LHCN-M2 (cell line): ENCODE results near the gene ZNF564. TPM values are rescaled to one million over a fixed set of nuclear protein-coding genes. Genes with fewer than 3 reads are reported as not detected.
"Not testable (repeated sequence)": the region's sequence is repeated elsewhere in the genome, so short reads cannot be mapped to it uniquely, and the experiment has no call there.

ENCODE experiments used
- DNase-seq: peaks from one replicate; pipeline ENCODE4 v3.0.0-alpha.2; 2012; ENCODE audit warnings: low read depth
- polyA plus RNA-seq: library from polyadenylated mRNA; unstranded; fragments of >200 nt; gene quantifications from one replicate; pipeline ENCODE4 v1.2.1, GENCODE V29; 2012; ENCODE audit warnings: missing spikeins
- total RNA-seq: library from RNA; depleted of rRNA; stranded (reverse); fragments of >200 nt; gene quantifications from 2 replicates; pipeline ENCODE4 v1.2.3, GENCODE V29; 2014; rRNA removed

ZNF564 gene
- 5.5 and 6.0 TPM in 2 replicates for total RNA-seq
- polyA plus RNA-seq: 2.3 TPM

DNA sequence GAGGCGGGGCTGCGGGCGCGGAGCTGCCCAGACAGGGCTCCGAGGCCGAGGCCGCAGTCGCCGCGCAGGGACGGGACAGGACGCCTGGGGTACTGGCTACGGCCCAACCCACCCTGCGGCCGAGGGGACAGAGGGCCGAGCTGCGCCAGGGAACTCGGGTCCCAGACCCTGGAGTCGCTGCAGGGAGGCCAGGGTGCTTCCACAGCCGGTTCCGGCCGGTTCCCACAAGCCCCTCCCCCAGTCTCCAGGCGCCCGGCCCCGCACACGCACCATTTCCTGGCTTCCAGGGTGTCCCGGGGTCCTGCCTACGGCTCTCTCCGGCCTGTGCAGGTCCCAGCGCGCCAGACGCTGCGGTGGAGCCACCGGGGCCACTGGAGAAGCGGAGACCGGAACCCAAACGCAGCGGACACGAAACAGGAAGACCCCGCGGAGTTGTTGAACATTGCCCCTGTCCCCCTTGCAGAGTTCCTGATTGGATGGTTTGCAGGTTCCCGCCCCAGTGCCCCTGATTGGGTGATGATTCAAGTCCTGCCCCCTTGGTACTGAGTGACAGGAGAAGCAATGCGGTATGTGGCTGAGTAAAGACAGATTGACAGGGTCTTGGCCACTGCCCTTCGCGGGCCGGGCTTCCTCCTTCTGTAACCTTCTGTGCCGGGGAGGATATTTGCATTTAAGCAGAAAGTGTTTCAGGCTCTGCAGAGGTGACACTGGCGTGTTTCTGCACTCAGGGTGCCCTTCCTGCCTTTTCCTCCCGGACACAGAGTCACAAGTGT is at the start of gene ZNF564:
Gene ZNF564, minus strand, starts transcription at position 423 of the 773 bp plus-strand sequence. Its CDS starts 150 bp downstream, at position 273.
- peak; percentile 98 for DNase-seq

DNA sequence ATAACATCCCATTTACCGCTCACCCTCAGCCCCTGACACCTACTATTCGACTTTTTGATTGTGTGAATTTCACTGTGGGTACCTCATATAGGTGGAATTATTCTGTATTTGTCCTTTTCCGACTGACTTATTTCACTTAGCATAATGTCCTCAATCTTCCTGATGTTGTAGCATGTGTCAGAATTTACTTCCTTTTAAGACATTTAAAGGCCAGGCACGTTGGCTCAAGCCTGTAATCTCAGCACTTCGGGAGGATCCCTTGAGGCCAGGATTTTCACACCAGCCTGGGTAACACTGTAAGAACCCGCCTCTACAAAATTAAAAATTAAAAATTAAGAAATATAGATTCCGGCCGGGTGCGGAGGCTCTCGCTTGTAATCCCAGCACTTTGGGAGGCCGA is 46.3 kb upstream of the ZNF564 start:
- no peak for DNase-seq

DNA sequence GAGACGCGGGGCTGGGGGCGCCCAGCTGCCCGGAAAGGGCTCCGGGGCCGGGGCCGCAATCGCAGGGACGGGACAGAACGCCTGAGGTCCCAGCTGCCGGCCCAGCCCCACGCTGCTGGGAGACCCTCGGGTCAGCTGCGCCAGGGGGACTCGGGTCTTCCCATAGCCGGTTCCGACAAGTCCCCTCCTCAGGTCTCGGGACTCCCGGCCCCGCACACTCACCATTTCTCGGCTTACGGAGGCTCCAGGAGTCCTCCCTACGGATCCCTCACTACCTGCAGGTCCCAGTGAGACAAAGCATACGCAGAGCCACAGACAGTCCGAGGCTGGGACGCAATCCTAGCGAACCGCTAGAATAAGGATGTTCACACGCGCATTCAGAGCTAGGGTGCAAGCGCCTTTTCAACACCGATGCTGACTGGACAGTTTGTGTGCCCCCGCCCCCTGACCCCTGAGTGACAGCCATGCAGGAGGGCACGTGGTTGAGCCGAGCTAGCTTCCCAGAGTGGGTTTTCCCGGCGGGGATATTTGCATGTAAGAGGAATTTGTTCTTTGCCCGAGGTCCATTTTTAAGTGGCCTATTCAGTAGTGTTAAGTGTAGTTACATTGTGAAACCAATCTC is 45.8 kb upstream of the ZNF564 start:
- no peak for DNase-seq

DNA sequence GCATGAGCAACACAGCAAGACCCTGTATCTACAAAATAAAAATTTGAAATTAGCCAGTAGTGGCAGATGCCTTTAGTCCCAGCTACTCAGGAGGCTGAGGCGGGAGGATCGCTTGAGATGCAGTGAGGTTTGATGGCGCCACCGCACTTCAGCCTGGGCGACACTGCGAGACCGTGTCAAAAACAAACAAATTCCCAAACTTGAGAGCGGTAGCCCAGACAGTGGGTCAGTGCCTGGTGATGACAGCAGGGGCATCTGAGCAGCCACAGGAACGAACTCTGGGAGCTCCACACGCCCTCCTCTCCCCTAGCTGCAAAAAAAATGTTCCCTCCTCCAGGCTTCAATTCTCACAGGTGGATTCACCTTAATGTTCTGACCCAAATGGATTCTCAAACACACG is 45.2 kb upstream of the ZNF564 start:
- DNase-seq: no peak

DNA sequence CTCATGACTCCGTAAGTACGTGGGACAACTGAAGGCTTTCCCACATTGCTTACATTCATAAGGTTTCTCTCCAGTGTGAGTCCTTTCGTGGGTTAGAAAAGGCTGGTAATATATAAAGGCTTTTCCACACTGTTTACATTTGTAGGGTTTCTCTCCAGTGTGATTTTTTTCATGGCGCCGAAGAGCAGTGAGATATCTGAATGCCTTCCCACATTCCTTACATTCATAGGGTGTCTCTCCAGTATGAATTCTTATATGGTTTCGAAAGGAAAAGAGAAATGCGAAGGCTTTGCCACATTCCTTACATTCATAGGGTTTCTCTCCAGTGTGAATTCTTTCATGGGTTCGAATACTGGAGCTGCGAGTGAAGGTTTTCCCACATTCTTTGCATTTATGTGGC is 29.8 kb upstream of the ZNF564 start:
- no peak for DNase-seq

DNA sequence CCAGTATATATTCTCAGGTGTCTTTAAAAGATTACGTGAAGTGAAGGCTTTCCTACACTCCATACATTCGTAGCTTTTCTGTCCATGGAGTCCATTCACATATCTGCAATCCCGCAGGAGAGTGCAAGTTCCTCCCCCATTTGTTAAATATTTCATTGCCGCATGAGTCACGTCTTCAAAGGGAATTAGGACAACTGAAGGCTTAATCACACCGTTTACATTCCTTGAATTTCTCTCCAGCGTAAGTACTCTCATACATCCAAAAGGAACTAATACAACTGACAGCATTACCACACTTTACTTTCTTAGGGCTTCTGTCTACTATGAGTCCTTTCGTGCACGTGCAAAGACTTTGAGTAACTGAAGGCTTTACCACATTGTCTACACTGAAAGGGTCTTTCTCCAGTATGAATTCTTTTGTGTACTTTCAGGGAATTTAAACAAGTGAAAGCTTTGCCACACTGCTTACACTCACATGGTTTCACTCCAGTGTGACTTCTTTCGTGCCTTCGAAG is 29.0 kb upstream of the ZNF564 start:
- peak; percentile 55 for DNase-seq

DNA sequence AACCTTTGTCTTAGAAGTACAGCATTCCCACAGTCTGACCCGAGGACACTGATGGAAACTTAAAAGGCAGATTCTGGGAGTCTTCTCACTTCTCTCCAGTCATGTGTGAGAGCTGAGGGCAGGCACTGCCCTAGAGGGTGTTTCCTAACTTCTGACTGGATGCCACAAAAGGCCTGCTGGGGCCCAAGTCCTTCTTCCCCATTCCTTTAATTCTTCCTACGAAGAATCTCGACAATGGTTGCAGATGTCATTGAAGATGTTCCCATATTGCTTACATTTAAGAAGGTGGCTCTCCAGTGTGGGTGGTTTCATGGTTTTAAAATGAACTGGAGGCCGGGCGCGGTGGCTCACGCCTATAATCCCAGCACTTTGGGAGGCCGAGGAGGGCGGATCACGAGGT is 27.4 kb upstream of the ZNF564 start:
- no peak for DNase-seq

DNA sequence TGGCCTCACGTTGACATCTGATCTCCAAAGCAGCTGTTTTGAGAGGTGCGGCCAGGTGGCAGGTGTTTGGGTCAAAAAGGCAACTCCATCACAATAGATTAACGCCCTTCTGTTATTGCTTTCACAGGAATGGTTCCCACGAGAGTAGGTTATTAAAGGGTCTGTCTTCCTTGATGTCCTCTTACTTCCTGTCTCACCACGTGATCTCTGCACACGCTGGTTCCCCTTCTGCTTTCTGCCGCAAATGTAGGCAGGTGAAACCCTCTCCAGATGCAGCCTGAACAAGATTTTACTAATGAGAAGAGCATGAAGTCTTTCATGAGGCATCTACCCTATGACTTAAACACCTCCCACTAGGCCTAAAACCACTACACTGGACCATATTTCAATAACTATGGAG is 22.8 kb upstream of the ZNF564 start:
- no peak for DNase-seq

DNA sequence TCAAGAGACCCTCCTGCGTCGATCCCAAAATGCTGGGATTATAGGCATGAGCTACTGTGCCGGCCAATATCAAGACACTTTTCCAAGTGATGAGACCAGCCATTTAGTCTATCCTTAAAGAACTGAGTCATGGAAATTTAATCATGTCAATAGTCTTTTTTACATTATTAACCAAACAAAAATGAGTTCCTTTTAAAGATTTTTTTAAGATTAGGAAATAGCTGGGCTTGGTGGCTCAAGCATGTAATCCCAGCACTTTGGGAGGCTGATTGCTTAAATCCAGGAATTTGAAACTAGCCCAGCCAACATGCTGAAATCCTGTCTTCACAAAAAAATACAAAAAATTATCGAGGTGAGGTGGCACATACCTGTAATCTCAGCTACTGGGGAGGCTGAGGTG is 16.7 kb upstream of the ZNF564 start:
- no peak for DNase-seq

DNA sequence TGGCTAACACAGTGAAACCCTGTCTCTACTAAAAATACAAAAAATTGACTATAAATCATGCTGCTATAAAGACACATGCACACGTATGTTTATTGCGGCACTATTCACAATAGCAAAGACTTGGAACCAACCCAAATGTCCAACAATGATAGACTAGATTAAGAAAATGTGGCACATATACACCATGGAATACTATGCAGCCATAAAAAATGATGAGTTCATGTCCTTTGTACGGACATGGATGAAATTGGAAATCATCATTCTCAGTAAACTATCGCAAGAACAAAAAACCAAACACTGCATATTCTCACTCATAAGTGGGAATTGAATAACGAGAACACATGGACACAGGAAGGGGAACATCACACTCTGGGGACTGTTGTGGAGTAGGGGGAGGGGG is 15.1 kb upstream of the ZNF564 start:
- DNase-seq: not testable (repeated sequence)

DNA sequence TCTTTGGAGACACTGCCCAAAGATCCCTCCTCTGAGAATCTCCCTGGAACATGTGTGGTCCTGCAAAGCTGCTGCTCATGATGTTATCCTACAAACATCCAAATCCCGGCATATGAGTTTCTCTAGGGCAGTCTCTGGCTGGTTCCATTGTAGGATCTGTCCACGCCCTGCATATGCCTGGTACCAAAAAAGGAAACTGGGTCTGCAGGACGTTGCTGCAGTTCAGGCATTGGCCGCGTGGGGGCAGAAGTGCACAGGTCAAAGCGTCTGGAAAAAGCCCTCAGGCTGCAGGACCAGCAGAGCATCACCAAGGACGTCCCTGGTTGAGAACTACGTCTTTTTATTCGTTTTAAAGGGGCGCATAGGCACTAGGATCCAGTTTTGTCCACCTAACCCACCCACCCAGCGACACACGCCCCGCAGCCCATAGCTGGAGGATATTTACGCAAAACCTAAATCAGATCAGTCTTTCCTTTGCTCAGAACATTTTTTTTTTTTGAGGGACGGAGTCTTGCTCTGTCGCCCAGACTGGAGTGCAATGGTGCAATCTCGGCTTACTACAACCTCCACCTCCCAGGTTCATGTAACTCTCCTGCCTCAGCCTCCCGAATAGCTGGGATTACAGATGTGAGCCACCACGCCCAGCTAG is 12.9 kb upstream of the ZNF564 start:
- peak; percentile 83 for DNase-seq

DNA sequence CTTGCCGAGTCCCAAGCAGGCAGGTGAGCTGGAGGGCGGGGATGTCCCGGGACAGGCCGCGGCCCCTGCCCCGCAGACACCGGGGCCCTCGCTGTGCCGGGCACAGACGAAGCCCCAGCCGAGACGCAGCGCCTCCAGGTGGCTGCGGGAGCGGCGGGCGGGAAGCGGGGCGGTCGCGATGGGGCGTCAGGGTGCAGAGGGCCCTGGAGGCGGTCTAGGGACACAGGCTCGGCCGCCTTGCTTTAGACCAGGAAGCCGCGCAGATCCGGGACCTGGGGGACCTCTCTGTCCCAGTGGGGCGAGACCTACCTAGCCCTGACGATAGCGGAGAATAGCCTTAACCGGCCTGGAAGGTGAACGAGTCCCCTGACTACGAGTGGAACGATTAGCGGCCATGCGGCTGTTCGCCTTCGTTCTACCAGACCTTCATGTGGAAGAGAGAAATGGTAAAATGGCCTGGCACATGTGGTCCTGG is 4.2 kb upstream of the ZNF564 start:
- no peak for DNase-seq

DNA sequence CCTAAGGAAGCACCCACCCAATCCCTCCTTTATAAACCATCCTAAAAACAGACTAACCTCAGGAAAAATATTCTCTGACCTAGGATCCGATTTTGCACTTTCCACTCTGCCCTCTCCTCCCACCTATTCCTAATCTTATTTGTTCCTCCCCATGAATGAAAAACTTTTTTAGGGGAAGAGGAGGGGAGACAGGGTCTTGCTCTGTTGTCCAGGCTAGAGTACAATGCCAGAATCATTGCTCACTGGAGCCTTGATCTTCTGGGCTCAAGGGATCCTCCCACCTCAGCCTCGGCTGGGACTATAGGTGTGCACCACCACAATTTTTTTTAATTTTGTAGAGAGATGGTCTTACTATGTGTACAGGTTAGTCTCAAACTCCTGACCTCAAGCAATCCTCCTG is 4.4 kb downstream of the ZNF564 start:
- no peak for DNase-seq

DNA sequence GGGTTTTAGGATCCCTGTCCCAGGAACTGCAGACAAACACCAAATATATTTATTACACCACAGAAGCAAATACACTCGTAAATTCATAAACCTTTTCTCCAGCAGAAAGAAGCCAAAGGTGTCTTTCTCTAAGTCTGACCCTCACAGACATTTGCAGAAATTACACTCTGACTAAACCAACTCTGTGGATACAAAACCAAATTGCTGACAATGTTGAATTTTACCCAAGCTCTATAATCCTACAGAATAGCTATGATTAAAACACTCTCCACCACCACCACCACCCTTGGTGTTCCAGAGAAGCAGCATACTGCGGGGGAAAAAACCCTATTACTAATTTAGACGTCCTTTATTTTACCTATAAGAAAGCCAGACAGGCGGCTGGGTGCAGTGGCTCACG is 5.2 kb downstream of the ZNF564 start:
- DNase-seq: no peak

DNA sequence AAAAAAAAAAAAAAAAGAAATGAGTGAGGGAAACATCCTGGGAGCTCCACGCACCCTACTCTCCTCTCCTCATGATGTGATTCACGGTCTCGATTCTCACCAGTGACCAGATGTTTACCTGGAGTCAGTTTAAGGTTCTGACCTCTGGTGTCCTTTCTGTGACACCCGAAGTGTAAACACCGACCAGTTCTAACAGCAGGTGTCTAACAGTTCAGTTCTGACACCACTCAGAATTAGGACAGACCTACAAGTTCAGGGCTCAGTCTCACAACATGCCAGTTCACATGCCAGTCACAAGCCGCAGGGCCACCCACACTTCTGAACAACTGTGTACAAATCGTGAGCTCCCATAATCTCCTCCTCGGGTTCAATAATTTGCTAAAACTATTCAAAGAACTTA is 6.0 kb downstream of the ZNF564 start:
- DNase-seq: no peak

DNA sequence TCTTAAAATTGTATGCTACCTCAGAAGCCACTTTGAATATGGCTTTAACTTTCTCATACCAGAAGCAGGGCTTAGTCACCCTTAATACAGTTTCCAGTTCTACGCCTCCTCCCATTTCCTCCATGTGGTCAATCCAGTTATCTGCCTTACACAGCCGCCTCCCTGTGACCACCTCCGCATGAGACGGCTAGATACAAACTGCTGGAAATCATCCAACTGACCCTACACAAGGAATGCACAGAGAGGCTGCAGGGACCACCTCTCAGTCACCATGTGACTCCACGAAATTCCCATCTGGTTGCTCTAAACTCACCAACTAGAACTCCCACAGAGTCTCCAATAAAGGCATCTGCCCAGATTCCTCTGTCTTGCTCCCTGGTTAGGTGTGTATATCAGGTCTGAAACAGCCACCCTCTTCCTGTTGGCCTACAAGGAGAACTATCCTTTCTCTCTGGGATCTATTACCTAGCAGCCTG is 6.8 kb downstream of the ZNF564 start:
- no peak for DNase-seq

DNA sequence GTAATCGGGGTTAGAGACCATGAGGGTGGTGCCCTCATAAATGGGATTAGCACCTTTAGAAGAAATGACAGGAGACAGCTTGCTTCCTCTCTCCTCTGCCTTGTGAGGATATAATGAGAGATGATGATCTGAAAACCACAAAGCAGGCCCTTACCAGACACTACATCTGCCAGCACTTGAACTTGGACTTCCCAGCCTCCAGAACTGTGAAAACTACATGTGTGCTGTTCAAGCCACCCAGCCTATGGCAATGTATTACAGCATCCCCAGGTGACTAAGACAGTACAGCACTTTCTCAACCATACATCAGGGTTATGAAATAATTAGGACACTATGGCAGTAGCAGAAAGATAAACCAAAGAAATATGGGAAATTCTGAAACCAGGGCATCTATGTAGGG is 7.4 kb downstream of the ZNF564 start:
- DNase-seq: no peak

DNA sequence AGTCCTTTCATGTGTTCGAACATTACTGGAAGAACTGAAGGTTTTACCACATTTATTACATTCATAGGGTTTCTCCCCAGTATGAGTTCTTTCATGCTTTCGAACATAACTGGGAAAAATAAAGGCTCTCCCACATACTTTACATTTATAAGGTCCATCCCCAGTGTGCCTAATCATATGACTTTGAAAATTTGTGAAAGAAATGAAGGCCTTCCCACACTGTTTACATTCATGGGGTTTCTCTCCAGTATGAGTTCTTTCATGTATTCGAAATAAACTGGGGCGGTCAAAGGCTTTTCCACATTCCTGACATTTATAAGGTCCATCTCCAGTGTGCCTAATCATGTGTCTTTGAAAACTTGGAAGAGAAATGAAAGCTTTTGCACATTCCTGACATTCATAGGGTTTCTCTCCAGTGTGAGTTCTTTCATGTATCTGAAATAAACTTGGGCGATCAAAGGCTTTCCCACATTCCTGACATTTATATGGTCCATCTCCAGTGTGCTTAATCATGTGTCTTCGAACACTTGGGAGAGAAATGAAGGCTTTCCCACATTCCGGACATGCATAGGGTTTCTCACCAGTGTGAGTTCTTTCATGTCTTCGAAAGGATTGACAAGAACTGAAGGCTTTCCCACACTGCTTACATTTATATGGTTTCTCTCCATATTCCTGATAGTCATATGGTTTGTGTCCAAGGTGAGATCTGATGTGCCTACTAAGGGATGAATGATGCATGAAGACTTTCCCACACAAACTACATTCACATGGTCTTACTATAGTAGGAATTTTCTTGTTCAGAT is 24.0 kb downstream of the ZNF564 start:
- peak; percentile 51 for DNase-seq

DNA sequence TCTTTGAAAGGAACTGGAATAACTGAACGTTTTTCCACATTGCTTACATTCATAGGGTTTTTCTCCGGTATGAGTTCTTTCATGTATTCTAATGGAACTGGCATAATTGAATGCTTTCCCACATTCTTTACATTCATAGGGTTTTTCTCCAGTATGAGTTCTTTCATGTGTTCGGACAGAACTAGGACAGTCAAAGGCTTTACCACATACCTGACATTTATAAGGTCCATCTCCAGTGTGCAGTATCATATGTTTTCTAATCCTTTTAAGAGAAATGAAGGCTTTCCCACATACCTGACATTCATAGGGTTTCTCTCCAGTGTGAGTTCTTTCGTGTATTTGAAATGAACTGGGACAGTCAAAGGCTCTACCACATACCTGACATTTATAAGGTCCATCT is 24.7 kb downstream of the ZNF564 start:
- DNase-seq: no peak

DNA sequence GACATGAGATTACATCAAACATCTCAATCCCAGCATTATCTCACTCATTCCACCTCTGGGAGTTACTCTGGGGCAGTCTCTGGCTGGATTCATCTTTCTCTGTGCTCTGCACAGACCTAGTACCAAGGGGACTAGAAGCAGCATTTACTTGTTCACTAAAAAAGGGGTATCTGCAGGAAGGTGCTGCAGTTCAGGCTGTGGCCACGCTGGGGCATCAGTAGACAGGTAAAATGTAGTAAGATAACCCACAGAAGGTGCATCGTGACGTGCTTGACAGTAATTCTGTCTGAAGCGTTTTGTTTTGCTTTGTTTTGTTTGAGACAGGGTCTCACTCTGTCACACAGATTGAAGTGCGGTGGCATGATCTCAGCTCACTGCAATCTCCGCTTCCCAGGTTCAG is 29.3 kb downstream of the ZNF564 start:
- no peak for DNase-seq

DNA sequence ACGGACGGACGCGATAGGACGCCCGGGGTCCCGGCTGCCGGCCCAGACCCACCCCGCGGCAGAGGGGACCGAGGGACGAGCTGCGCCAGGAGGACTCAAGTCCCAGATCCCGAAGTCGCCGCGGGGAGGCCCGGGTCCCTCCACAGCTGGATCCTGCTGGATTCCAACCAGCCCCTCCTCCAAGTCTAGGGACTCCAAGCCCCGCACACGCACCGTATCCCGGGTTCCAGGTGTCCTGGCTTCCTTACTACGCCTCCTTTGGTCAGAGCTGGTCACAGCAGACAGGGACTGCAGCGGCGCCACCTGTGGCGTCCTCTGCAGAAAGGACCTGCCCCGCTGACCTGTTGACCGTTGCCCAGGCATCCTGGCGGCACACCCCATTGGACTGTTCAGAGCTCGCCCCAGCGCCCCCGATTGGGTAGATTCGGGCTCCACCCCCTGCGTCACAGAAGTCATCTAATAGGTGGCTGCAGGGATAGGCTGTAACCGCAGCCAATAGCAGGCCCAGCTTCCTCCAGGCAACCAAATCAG is 37.7 kb downstream of the ZNF564 start:
- no peak for DNase-seq
